Body of pancreas (tissue), 4 donors: Measurements from ENCODE around the gene PARM1. TPM values are rescaled to one million over a fixed set of nuclear protein-coding genes. Genes with fewer than 3 reads are reported as not detected.

Experiments used
- ATAC-seq: fragments of 150-250 bp; one replicate; pipeline ENCODE4 v1.9.1; 2016
- DNase-seq, 4 donors: peaks; one replicate each; pipeline ENCODE4 v3.0.0-alpha.2; 2019
- H3K27ac ChIP-seq, 4 donors: fragments of 200-600 bp; sonication (generic); 1 replicate in 3 of 4; 2 replicates in 1 of 4; pipeline versions ENCODE4 v1.5.1 to v1.6.1; 2016 to 2019; ENCODE audit warnings: mild to moderate bottlenecking in 1 of 4, mixed read lengths in 1 of 4, moderate library complexity in 1 of 4
- H3K27me3 ChIP-seq, 2 donors: fragments of 200-600 bp; sonication (generic); one replicate each; pipeline ENCODE4 v1.6.0; 2016; ENCODE audit warnings: mild to moderate bottlenecking in 1 of 2
- H3K36me3 ChIP-seq, 2 donors: fragments of 200-600 bp; sonication (generic); replicated peaks in 1 of 2; 2 replicates each; pipeline ENCODE4 v1.5.1; 2016; ENCODE audit warnings: low read depth in 2 of 2; ENCODE audit not compliant: insufficient read depth in 1 of 2
- H3K4me1 ChIP-seq: fragments of 200-600 bp; sonication (generic); one replicate; pipeline ENCODE4 v1.6.0; 2016
- H3K4me3 ChIP-seq, 2 donors: fragments of 200-600 bp; sonication (generic); 1 replicate in 1 of 2; 2 replicates in 1 of 2; pipeline ENCODE4 v1.5.1; 2016 to 2019
- H3K9me3 ChIP-seq, 3 donors: fragments of 200-600 bp; sonication (generic); 1 replicate in 2 of 3; 2 replicates in 1 of 3; pipeline ENCODE4 v1.5.1; 2016
- CTCF ChIP-seq, 7 experiments: fragments of 450-650 bp in 4 of 7; fragments of 200-600 bp in 3 of 7; sonication (generic) in 3 of 7; IDR thresholded peaks; one replicate each; pipeline ENCODE4 v1.5.1; 2016 to 2019; ENCODE audit warnings: antibody characterized with exemption in 7 of 7
- POLR2A ChIP-seq, 3 donors: fragments of 450-650 bp; IDR thresholded peaks; one replicate each; pipeline ENCODE4 v1.6.1; 2016; ENCODE audit warnings: antibody characterized with exemption in 3 of 3, mild to moderate bottlenecking in 2 of 3
- WGBS, 2 donors: methylation state at CpG; one replicate each; pipeline ENCODE4 v1.1.5; 2017; 5-methylcytosine and 5-hydroxymethylcytosine counted together
- intact Hi-C: fragments of 100-400 bp; cut with DNase I; formaldehyde crosslinking; loops from one replicate; pipeline ENCODE4 v1.15.1; 2023
- total RNA-seq, 2 donors: library from RNA; depleted of rRNA; stranded (reverse); fragments of >200 nt; gene quantifications; one replicate each; pipeline ENCODE4 v1.1.0, GENCODE V29; 2016

Gene PARM1
- total RNA-seq, 2 donors from 2014 or later = 21.0 to 28.7 TPM

GRCh38 chr4:74904509-74905065, 28.3 kb upstream of the PARM1 start:
- no peaks in the 10 kb centered on the region for H3K27me3 ChIP-seq
- H3K4me1 ChIP-seq = no peaks in the 10 kb centered on the region
- ATAC-seq (no peak), DNase-seq (no peak)
- 72 to 74% methylated on average over 3 of the region's 3 CpGs for WGBS, 2 donors
- TF ChIP-seq CTCF (IDR thresholded peaks at IDR 0.05) (no peak), POLR2A (IDR thresholded peaks at IDR 0.05) (no peak)
- intact Hi-C loops = no loop called here
- no peaks in the 10 kb centered on the region for H3K36me3 ChIP-seq
- H3K27ac ChIP-seq = no peak overlapping the region
- no peaks in the 10 kb centered on the region for H3K9me3 ChIP-seq
- no peak overlapping the region for H3K4me3 ChIP-seq

- intact Hi-C loops = no loop called here
- 65 to 81% methylated on average over 2 of the region's 2 CpGs for WGBS, 2 donors
- TF ChIP-seq CTCF (IDR thresholded peaks at IDR 0.05) = no peak
- no peak for TF ChIP-seq POLR2A (IDR thresholded peaks at IDR 0.05)
Observed at GRCh38 chr4:74906771-74907170, 26.1 kb upstream of the PARM1 start.

DNA sequence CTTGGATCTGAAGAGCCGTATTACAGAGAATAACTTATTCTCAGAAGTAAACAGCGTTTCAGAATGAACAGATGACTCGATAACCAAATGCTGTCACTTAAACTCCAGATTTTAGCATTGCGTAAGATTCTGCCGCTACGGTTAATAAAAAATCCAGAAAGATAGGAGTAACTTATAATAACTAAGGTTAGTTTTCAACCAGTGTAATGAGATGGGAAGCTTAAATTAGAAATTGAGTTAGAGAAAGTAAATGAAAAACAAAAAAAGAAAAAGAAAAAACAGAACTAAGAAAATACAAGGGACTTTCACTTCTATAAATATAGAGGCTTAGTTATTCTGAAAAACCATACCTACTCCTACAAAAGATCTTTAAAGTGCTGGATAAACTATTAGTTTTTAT, 13.1 kb upstream of the PARM1 start:
- 51 to 65% methylated on average over 6 of the region's 6 CpGs for WGBS, 2 donors
- DNase-seq = no peak
- TF ChIP-seq POLR2A (IDR thresholded peaks at IDR 0.05) (no peak), CTCF (IDR thresholded peaks at IDR 0.05) (no peak)
- H3K4me3 ChIP-seq = no peak overlapping the region
- intact Hi-C loops = no loop called here
- H3K36me3 ChIP-seq = no peaks in the 10 kb centered on the region
- H3K27me3 ChIP-seq = no peaks in the 10 kb centered on the region
- H3K9me3 ChIP-seq = no peaks in the 10 kb centered on the region
- no peaks in the 10 kb centered on the region for H3K4me1 ChIP-seq
- H3K27ac ChIP-seq = no peak overlapping the region
- ATAC-seq = no peak

More at GRCh38 chr4:74906771-74907170, 26.1 kb upstream of the PARM1 start:
- Histone ChIP-seq H3K27me3 (no peaks in the 10 kb centered on the region), H3K4me3 (no peak overlapping the region), H3K36me3 (no peaks in the 10 kb centered on the region), H3K9me3 (no peaks in the 10 kb centered on the region), H3K27ac (no peak overlapping the region), H3K4me1 (no peaks in the 10 kb centered on the region)
- ATAC-seq = no peak
- no peak for DNase-seq

- Histone ChIP-seq H3K4me1 (no peaks in the 10 kb centered on the region), H3K9me3 (no peaks in the 10 kb centered on the region), H3K4me3 (no peak overlapping the region), H3K36me3 (no peaks in the 10 kb centered on the region), H3K27ac (no peak overlapping the region), H3K27me3 (no peaks in the 10 kb centered on the region)
- intact Hi-C loops = no loop called here
- TF ChIP-seq CTCF (IDR thresholded peaks at IDR 0.05) (no peak), POLR2A (IDR thresholded peaks at IDR 0.05) (no peak)
- DNase-seq = no peak
- 69 to 77% methylated on average over 3 of the region's 3 CpGs for WGBS, 2 donors
- ATAC-seq = no peak
Observed at GRCh38 chr4:74920704-74921103, 12.2 kb upstream of the PARM1 start.

- Histone ChIP-seq H3K4me1 (no peaks in the 10 kb centered on the region), H3K9me3 (no peaks in the 10 kb centered on the region), H3K27me3 (no peaks in the 10 kb centered on the region), H3K36me3 (no peaks in the 10 kb centered on the region), H3K4me3 (no peak overlapping the region), H3K27ac (no peak overlapping the region)
- DNase-seq = no peak
- intact Hi-C loops = no loop called here
- no peak for TF ChIP-seq POLR2A (IDR thresholded peaks at IDR 0.05)
- TF ChIP-seq CTCF (IDR thresholded peaks at IDR 0.05) = no peak
- ATAC-seq = no peak
Observed at GRCh38 chr4:74921490-74921889, 11.4 kb upstream of the PARM1 start.
